ENCODE data around the gene RFX7. TPM values are rescaled to one million over a fixed set of nuclear protein-coding genes. Genes with fewer than 3 reads are reported as not detected.

The RFX7 gene
- total and polyA plus RNA-seq, 2 donors (not counting 1 experiment from before 2014, with no cell fraction given), result 5.4 to 6.9 TPM

- no peak overlapping the region for H3K4me3 ChIP-seq (replicated peaks in 1 of 4; ENCODE audit: control extremely low read depth in 1 of 4, insufficient read depth in 1 of 4, low read depth in 3 of 4, low read length in 4 of 4)
- no peak for DNase-seq (ENCODE audit: low read depth in 2 of 2)
- H3K79me2 ChIP-seq (ENCODE audit: control insufficient read depth, insufficient read depth, low read length), result peaks cover 38% of the 10 kb centered on the region
- no peaks in the 10 kb centered on the region for H3K36me3 ChIP-seq (ENCODE audit: control insufficient read depth, insufficient read depth, low read length)
- no peak overlapping the region for H3K27ac ChIP-seq (ENCODE audit: insufficient read depth, low read length)
- H3K9ac ChIP-seq (ENCODE audit: insufficient read depth, low read length), result no peak overlapping the region
- H3K27me3 ChIP-seq (ENCODE audit: control insufficient read depth, insufficient read depth, low read length), result no peaks in the 10 kb centered on the region
- no peaks in the 10 kb centered on the region for H3K4me1 ChIP-seq (ENCODE audit: control insufficient read depth, extremely low read depth, insufficient read depth, low read length)
- no peaks in the 10 kb centered on the region for H3K9me3 ChIP-seq (ENCODE audit: control insufficient read depth, insufficient read depth, low read depth, low read length)
- no peaks in the 10 kb centered on the region for H4K20me1 ChIP-seq (ENCODE audit: control insufficient read depth, extremely low read depth, insufficient read depth, low read length)
- H2AFZ ChIP-seq (ENCODE audit: low read length), result no peak overlapping the region
- no peak for TF ChIP-seq EZH2 (IDR thresholded peaks at IDR 0.05; ENCODE audit: low read length, missing control alignments)
- TF ChIP-seq CTCF (conservative IDR thresholded peaks at IDR 0.05 in 1 of 2, IDR thresholded peaks at IDR 0.05 in 1 of 2; ENCODE audit: low read depth in 1 of 2, low read length in 2 of 2), result no peak
- H3K4me2 ChIP-seq (ENCODE audit: extremely low read depth, insufficient read depth, low read length), result no peak overlapping the region
Measured at GRCh38 chr15:56202701-56203100, 41.0 kb downstream of the RFX7 start.

GRCh38 chr15:56199038-56199437, 44.6 kb downstream of the RFX7 start:
- no peak for DNase-seq (ENCODE audit: low read depth in 2 of 2)

GRCh38 chr15:56194035-56194434, 49.6 kb downstream of the RFX7 start:
- H3K4me2 ChIP-seq (ENCODE audit: extremely low read depth, insufficient read depth, low read length), result no peak overlapping the region
- no peak overlapping the region for H3K9ac ChIP-seq (ENCODE audit: insufficient read depth, low read length)
- peaks cover 4% of the 10 kb centered on the region for H4K20me1 ChIP-seq (ENCODE audit: control insufficient read depth, extremely low read depth, insufficient read depth, low read length)
- peaks cover 31% of the 10 kb centered on the region for H3K79me2 ChIP-seq (ENCODE audit: control insufficient read depth, insufficient read depth, low read length)
- no peak for TF ChIP-seq EZH2 (IDR thresholded peaks at IDR 0.05; ENCODE audit: low read length, missing control alignments)
- no peak for TF ChIP-seq CTCF (conservative IDR thresholded peaks at IDR 0.05 in 1 of 2, IDR thresholded peaks at IDR 0.05 in 1 of 2; ENCODE audit: low read depth in 1 of 2, low read length in 2 of 2)
- peak in 1 of 2 donors; percentile 3 for DNase-seq (ENCODE audit: low read depth in 2 of 2)
- no peaks in the 10 kb centered on the region for H3K27me3 ChIP-seq (ENCODE audit: control insufficient read depth, insufficient read depth, low read length)
- H3K9me3 ChIP-seq (ENCODE audit: control insufficient read depth, insufficient read depth, low read depth, low read length), result no peaks in the 10 kb centered on the region
- no peaks in the 10 kb centered on the region for H3K4me1 ChIP-seq (ENCODE audit: control insufficient read depth, extremely low read depth, insufficient read depth, low read length)
- no peaks in the 10 kb centered on the region for H3K36me3 ChIP-seq (ENCODE audit: control insufficient read depth, insufficient read depth, low read length)
- no peak overlapping the region for H2AFZ ChIP-seq (ENCODE audit: low read length)
- no peak overlapping the region for H3K27ac ChIP-seq (ENCODE audit: insufficient read depth, low read length)
- no peak overlapping the region for H3K4me3 ChIP-seq (replicated peaks in 1 of 4; ENCODE audit: control extremely low read depth in 1 of 4, insufficient read depth in 1 of 4, low read depth in 3 of 4, low read length in 4 of 4)

More at GRCh38 chr15:56199038-56199437, 44.6 kb downstream of the RFX7 start:
- H3K4me2 ChIP-seq (ENCODE audit: extremely low read depth, insufficient read depth, low read length), result no peak overlapping the region
- no peaks in the 10 kb centered on the region for H3K4me1 ChIP-seq (ENCODE audit: control insufficient read depth, extremely low read depth, insufficient read depth, low read length)
- no peak overlapping the region for H2AFZ ChIP-seq (ENCODE audit: low read length)
- H3K4me3 ChIP-seq (replicated peaks in 1 of 4; ENCODE audit: control extremely low read depth in 1 of 4, insufficient read depth in 1 of 4, low read depth in 3 of 4, low read length in 4 of 4), result no peak overlapping the region
- no peaks in the 10 kb centered on the region for H4K20me1 ChIP-seq (ENCODE audit: control insufficient read depth, extremely low read depth, insufficient read depth, low read length)
- TF ChIP-seq EZH2 (IDR thresholded peaks at IDR 0.05; ENCODE audit: low read length, missing control alignments) (no peak), CTCF (conservative IDR thresholded peaks at IDR 0.05 in 1 of 2, IDR thresholded peaks at IDR 0.05 in 1 of 2; ENCODE audit: low read depth in 1 of 2, low read length in 2 of 2) (no peak)
- no peak overlapping the region for H3K9ac ChIP-seq (ENCODE audit: insufficient read depth, low read length)
- H3K36me3 ChIP-seq (ENCODE audit: control insufficient read depth, insufficient read depth, low read length), result no peaks in the 10 kb centered on the region
- no peaks in the 10 kb centered on the region for H3K9me3 ChIP-seq (ENCODE audit: control insufficient read depth, insufficient read depth, low read depth, low read length)
- peaks cover 24% of the 10 kb centered on the region for H3K79me2 ChIP-seq (ENCODE audit: control insufficient read depth, insufficient read depth, low read length)
- no peaks in the 10 kb centered on the region for H3K27me3 ChIP-seq (ENCODE audit: control insufficient read depth, insufficient read depth, low read length)
- H3K27ac ChIP-seq (ENCODE audit: insufficient read depth, low read length), result no peak overlapping the region

Measured in fibroblast of lung (primary cell).